ENCODE results near the gene CCDC107.

Gene CCDC107

GRCh38 chr9:35706951-35707350, 48.9 kb downstream of the CCDC107 start:
- no peak for DNase-seq

GRCh38 chr9:35708146-35708545, 50.1 kb downstream of the CCDC107 start:
- DNase-seq = no peak

GRCh38 chr9:35710818-35711500, 52.9 kb downstream of the CCDC107 start:
- DNase-seq = no peak

All from EL (cell line).